Measurements from ENCODE around the gene RNF224.
A peak's percentile ranks its signal among the peaks of the same experiment; 100 is the strongest.

The RNF224 gene

GRCh38 chr9:137227054-137227852, at the start of gene RNF224:
RNF224 (plus strand) TSS chr9:137227502; CDS start chr9:137228336, 834 bp downstream.
- DNase-seq: peak; percentile 35

- no peak for DNase-seq
These were observed 48.9 kb upstream of the RNF224 start for GRCh38 chr9:137178201-137178938.

- no peak for DNase-seq
These were observed 48.2 kb upstream of the RNF224 start for GRCh38 chr9:137178939-137179630.

GRCh38 chr9:137179761-137180160, 47.5 kb upstream of the RNF224 start:
- no peak for DNase-seq

GRCh38 chr9:137180491-137180890, 46.8 kb upstream of the RNF224 start:
- no peak for DNase-seq

- no peak for DNase-seq
These were observed 45.6 kb upstream of the RNF224 start for GRCh38 chr9:137181680-137182079.

GRCh38 chr9:137182836-137183235, 44.5 kb upstream of the RNF224 start:
- no peak for DNase-seq

- no peak for DNase-seq
These were observed 43.2 kb upstream of the RNF224 start for GRCh38 chr9:137183980-137184595.

- no peak for DNase-seq
These were observed 42.2 kb upstream of the RNF224 start for GRCh38 chr9:137184881-137185660.

GRCh38 chr9:137185921-137186320, 41.4 kb upstream of the RNF224 start:
- no peak for DNase-seq

- no peak for DNase-seq
These were observed 40.9 kb upstream of the RNF224 start for GRCh38 chr9:137186385-137186784.

GRCh38 chr9:137187386-137187785, 39.9 kb upstream of the RNF224 start:
- no peak for DNase-seq

GRCh38 chr9:137188086-137188489, 39.2 kb upstream of the RNF224 start:
- DNase-seq: no peak

GRCh38 chr9:137188490-137189296, 38.6 kb upstream of the RNF224 start, which contains the start of the genes ANAPC2 and SSNA1:
ANAPC2 (minus strand) TSS chr9:137188560; CDS start chr9:137188532, 28 bp downstream.
SSNA1 (plus strand) TSS chr9:137188676; CDS start chr9:137188727, 51 bp downstream.
- DNase-seq: peak; percentile 46

GRCh38 chr9:137189297-137190295, 37.7 kb upstream of the RNF224 start:
- no peak for DNase-seq

GRCh38 chr9:137190315-137190856, 36.9 kb upstream of the RNF224 start:
- no peak for DNase-seq

- no peak for DNase-seq
These were observed 36.1 kb upstream of the RNF224 start for GRCh38 chr9:137191245-137191644.

GRCh38 chr9:137191691-137192447, 35.4 kb upstream of the RNF224 start:
- no peak for DNase-seq

GRCh38 chr9:137192448-137192780, 34.9 kb upstream of the RNF224 start:
- no peak for DNase-seq

Data from NCI-H2029 treated with DMSO at 0.1 percent for 48 hours (cell line).